Upper lobe of left lung (tissue), 6 donors: ENCODE results near the gene CHDH. TPM values are rescaled to one million over a fixed set of nuclear protein-coding genes. Genes with fewer than 3 reads are reported as not detected.
A peak's percentile ranks its signal among the peaks of the same experiment; 100 is the strongest.

Experiments
- ATAC-seq, 2 donors: fragments of 200-7000 bp; cut with Tn5 transposase; one replicate each; pipeline ENCODE4 v1.9.1; 2022; ENCODE audit warnings: mild to moderate bottlenecking in 2 of 2, moderate library complexity in 2 of 2; ENCODE audit not compliant: low FRiP score in 2 of 2
- DNase-seq, 2 donors: peaks; one replicate each; pipeline ENCODE4 v3.0.0-alpha.2; 2019 to 2020
- H3K27ac ChIP-seq, 4 donors: fragments of 200-600 bp; sonication (generic); one replicate each; pipeline ENCODE4 v1.5.1; 2016 to 2019
- H3K27me3 ChIP-seq, 4 donors: fragments of 200-600 bp; sonication (generic); one replicate each; pipeline ENCODE4 v1.5.1; 2017 to 2019
- H3K36me3 ChIP-seq, 4 donors: fragments of 200-600 bp; sonication (generic); one replicate each; pipeline ENCODE4 v1.5.1; 2016 to 2019
- H3K4me1 ChIP-seq, 4 donors: fragments of 200-600 bp; sonication (generic); one replicate each; pipeline ENCODE4 v1.5.1; 2018 to 2019
- H3K4me3 ChIP-seq, 4 donors: fragments of 200-600 bp; sonication (generic); one replicate each; pipeline ENCODE4 v1.5.1; 2017 to 2019; ENCODE audit warnings: mild to moderate bottlenecking in 2 of 4, moderate library complexity in 1 of 4
- H3K9me3 ChIP-seq, 4 donors: fragments of 200-600 bp; sonication (generic); one replicate each; pipeline ENCODE4 v1.5.1; 2018 to 2019
- CTCF ChIP-seq, 6 experiments: fragments of 450-650 bp in 4 of 6; fragments of 200-600 bp in 2 of 6; sonication (generic) in 2 of 6; IDR thresholded peaks; one replicate each; pipeline ENCODE4 v1.5.1; 2016 to 2019; ENCODE audit warnings: antibody characterized with exemption in 6 of 6
- EP300 ChIP-seq, 4 donors: sonication (generic); formaldehyde crosslinking; IDR thresholded peaks; one replicate each; pipeline ENCODE4 v1.5.1; 2017; ENCODE audit warnings: antibody characterized with exemption in 4 of 4, control low read depth in 2 of 4
- POLR2A ChIP-seq, 4 donors: fragments of 450-650 bp; IDR thresholded peaks; one replicate each; pipeline ENCODE4 v1.5.1; 2016 to 2017; ENCODE audit warnings: antibody characterized with exemption in 4 of 4, mild to moderate bottlenecking in 2 of 4
- POLR2AphosphoS5 ChIP-seq, 2 donors: sonication (generic); formaldehyde crosslinking; IDR thresholded peaks; one replicate each; pipeline ENCODE4 v1.5.1; 2017; ENCODE audit warnings: antibody characterized with exemption in 2 of 2
- WGBS, 2 donors: methylation state at CpG; one replicate each; pipeline ENCODE4 v1.1.5; 2017 to 2018; 5-methylcytosine and 5-hydroxymethylcytosine counted together
- total RNA-seq, 6 donors: library from RNA; depleted of rRNA in 4 of 6; stranded (reverse); fragments of >200 nt in 4 of 6; gene quantifications; one replicate each; pipeline versions ENCODE4 v1.1.0 to v1.2.1, GENCODE V29; 2016 to 2021
- donor health status: DM: no; HTN: no; CAD: no; lungs with moderate emphysema.
- donor health status: DM: no; HTN: yes; CAD: no; lungs with severe emphysema.

CHDH gene
- total RNA-seq, 6 donors from 2014 or later: 9.1 to 20.9 (median 13.9) TPM

GRCh38 chr3:53881691-53882593 is 35.7 kb upstream of the CHDH start, which contains the start of gene ACTR8:
ACTR8 (minus strand) TSS chr3:53882152; CDS start chr3:53882101, 51 bp downstream.
- H3K36me3 ChIP-seq: peaks cover 18 to 68% (median 34%) of the 10 kb centered on the region in 4 donors
- H3K4me1 ChIP-seq: peaks cover 9 to 17% (median 13%) of the 10 kb centered on the region in 4 donors
- peak within 1 kb of the TSS; percentile 56 to 89 (median 78) for H3K4me3 ChIP-seq
- peak within 1 kb of the TSS; percentile 85 to 92 (median 89) for H3K27ac ChIP-seq
- DNase-seq (peak; percentile 90 to 98), ATAC-seq (peak; percentile 96 to 99)
- 1 to 7% methylated on average over 18 to 33 of the region's 65 CpGs for WGBS, 2 donors
- peak; percentile 81 to 87 for TF ChIP-seq POLR2AphosphoS5 (IDR thresholded peaks at IDR 0.05)
- TF ChIP-seq CTCF (IDR thresholded peaks at IDR 0.05): peak in 3 of 6 experiments; percentile 29 to 72 (median 51)
- TF ChIP-seq POLR2A (IDR thresholded peaks at IDR 0.05): peak in 2 of 4 donors; percentile 66 to 85
- no peak for TF ChIP-seq EP300 (IDR thresholded peaks at IDR 0.05)
- H3K9me3 ChIP-seq: no peaks in the 10 kb centered on the region
- H3K27me3 ChIP-seq: no peaks in the 10 kb centered on the region

GRCh38 chr3:53880396-53881345 is 34.5 kb upstream of the CHDH start:
- Histone ChIP-seq H3K9me3 (no peaks in the 10 kb centered on the region), H3K27ac (peak overlapping the region in 1 of 4 donors; percentile 92), H3K4me3 (peak overlapping the region; percentile 56 to 89 (median 78)), H3K27me3 (no peaks in the 10 kb centered on the region), H3K4me1 (peaks cover 9 to 17% (median 13%) of the 10 kb centered on the region in 4 donors), H3K36me3 (peaks cover 29 to 69% (median 45%) of the 10 kb centered on the region in 4 donors)
- no peak for ATAC-seq
- TF ChIP-seq POLR2AphosphoS5 (IDR thresholded peaks at IDR 0.05) (no peak), CTCF (IDR thresholded peaks at IDR 0.05) (no peak), POLR2A (IDR thresholded peaks at IDR 0.05) (no peak), EP300 (IDR thresholded peaks at IDR 0.05) (no peak)
- no peak for DNase-seq
- 57 to 66% methylated on average over 10 of the region's 10 CpGs for WGBS, 2 donors

GRCh38 chr3:53865732-53866499 is 19.7 kb upstream of the CHDH start:
- H3K36me3 ChIP-seq: peaks cover 16 to 96% (median 56%) of the 10 kb centered on the region in 4 donors

More at GRCh38 chr3:53865732-53866499, 19.7 kb upstream of the CHDH start:
- TF ChIP-seq EP300 (IDR thresholded peaks at IDR 0.05) (no peak), CTCF (IDR thresholded peaks at IDR 0.05) (no peak), POLR2AphosphoS5 (IDR thresholded peaks at IDR 0.05) (no peak), POLR2A (IDR thresholded peaks at IDR 0.05) (no peak)
- ATAC-seq (no peak), DNase-seq (no peak)
- H3K4me1 ChIP-seq: no peaks in the 10 kb centered on the region
- H3K27me3 ChIP-seq: no peaks in the 10 kb centered on the region
- 93 to 95% methylated on average over 5 of the region's 5 CpGs for WGBS, 2 donors
- H3K4me3 ChIP-seq: no peak overlapping the region
- H3K9me3 ChIP-seq: no peaks in the 10 kb centered on the region
- H3K27ac ChIP-seq: no peak overlapping the region
